HG03280 (cell line): ENCODE results near the gene SMPDL3A.
"Not testable (repeated sequence)": the region's sequence is repeated elsewhere in the genome, so short reads cannot be mapped to it uniquely, and the experiment has no call there.

Experiments
- ATAC-seq: cut with Tn5 transposase; IDR thresholded peaks from one replicate; pipeline ENCODE4 v1.9.1; 2021; ENCODE audit warnings: mild to moderate bottlenecking, moderate library complexity; ENCODE audit not compliant: unreplicated experiment

The SMPDL3A gene

GRCh38 chr6:122789182-122790027, at the start of gene SMPDL3A:
Gene SMPDL3A, plus strand, starts transcription at chr6:122789258. Its CDS starts 89 bp downstream, at chr6:122789347.
- peak; percentile 59 for ATAC-seq

DNA sequence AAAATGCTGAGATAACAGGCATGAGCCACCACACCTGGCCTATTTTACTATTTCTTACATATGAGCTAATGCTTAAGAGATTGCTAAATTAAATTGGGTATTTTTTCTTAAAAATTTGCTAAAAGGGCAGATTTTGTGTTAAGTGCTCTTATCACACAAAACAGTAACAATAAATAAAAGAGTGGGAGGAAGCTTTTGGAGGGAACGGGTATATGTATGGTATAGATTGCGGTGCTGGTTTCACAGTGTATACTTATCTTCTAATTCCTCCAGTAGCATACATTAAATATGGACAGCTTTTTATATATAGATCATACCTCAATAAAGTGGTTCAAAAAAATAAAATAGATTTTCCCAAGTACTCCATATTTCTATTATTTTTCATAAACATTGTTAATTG, 49.0 kb upstream of the SMPDL3A start:
- ATAC-seq, result no peak

DNA sequence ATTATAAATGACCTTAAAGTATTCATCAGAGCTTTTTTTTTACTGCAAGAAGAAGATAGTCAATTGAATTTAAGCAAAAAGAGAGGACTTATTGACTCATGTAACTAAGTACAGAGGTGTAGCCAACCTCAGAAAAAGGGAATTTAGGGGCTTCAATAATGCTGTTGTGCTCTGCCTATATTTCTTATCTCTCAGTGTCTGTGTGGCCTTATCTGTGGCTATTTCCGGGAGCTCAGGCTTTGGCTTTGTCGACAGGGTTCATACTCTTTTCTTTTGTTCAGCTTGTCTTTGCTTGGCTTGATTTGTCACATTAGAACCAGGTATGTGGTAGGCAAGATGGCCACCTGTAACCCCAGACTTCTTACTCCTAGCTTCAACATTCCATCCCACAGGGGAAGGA, 48.1 kb upstream of the SMPDL3A start:
- no peak for ATAC-seq

GRCh38 chr6:122744247-122744646, 44.8 kb upstream of the SMPDL3A start:
- not testable (repeated sequence) for ATAC-seq

DNA sequence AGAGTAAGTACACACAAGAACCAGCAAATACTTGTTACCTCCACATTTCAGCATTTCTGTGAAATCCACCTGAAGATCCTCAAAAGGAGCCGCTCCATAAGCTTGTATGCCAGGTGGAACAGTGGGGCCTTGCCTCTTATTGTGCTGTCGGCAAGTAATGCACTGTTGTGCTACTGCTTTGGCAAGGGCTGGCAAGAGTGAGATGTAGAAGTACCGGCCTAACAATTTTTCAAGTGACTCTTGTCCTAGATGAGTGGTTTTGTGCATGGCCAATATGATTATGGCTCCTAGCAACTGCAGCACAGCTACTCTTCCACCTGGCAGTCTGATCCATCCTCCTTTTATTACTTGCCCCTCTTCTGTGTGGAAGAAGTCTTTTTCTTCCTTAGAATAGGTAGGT, 44.2 kb upstream of the SMPDL3A start:
- ATAC-seq, result not testable (repeated sequence)

GRCh38 chr6:122746688-122747087, 42.4 kb upstream of the SMPDL3A start:
- no peak for ATAC-seq

GRCh38 chr6:122747573-122747972, 41.5 kb upstream of the SMPDL3A start:
- ATAC-seq, result no peak

GRCh38 chr6:122748945-122749344, 40.1 kb upstream of the SMPDL3A start:
- not testable (repeated sequence) for ATAC-seq

DNA sequence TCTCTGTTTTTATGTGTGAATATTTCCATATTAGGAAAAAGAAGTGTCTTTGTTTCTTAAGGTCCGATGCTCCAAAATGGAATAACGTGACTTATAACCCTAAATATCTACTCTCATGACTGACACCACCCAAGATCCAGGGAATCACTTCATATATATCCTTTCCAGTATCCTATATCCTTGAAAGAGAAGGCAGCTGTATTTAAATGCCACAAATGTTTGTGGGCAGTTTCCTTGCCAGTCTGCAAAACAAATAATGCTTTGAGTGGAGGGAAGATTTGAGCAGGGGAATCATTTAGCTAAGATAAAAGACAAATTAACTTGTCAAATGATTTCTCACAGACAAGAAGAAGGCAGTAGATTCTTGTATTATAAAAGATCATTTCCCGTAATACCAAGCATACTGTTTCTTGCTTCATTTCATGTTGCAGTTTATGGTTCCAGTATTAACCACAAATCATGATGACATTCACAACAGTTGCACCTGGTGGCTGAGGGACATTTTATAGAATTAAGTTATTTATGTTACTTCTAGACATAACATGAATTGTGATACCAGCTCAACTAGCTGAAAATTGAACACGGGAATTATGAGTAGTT, 39.5 kb upstream of the SMPDL3A start:
- no peak for ATAC-seq

- ATAC-seq, result peak; percentile 64
Observed at GRCh38 chr6:122751326-122751725, 37.7 kb upstream of the SMPDL3A start.

DNA sequence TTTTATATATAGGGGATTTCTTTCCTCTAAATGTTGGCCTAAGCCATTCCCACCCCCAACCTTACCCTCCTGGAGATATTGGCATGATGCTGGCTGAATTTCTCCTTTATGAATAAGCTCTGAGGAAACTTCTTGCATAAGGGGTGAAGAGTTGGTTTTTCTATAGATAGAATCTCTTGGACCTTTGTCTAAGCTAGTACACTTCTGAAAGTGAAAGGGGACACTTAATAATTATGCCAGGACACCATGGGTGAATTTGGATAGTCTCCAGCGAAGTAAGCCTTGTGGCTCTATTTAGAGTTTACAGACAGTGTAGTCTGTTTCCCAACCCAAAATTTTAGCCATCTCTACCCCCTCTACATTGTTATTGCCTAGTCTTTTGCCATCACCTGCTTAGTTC, 36.6 kb upstream of the SMPDL3A start:
- ATAC-seq, result no peak

DNA sequence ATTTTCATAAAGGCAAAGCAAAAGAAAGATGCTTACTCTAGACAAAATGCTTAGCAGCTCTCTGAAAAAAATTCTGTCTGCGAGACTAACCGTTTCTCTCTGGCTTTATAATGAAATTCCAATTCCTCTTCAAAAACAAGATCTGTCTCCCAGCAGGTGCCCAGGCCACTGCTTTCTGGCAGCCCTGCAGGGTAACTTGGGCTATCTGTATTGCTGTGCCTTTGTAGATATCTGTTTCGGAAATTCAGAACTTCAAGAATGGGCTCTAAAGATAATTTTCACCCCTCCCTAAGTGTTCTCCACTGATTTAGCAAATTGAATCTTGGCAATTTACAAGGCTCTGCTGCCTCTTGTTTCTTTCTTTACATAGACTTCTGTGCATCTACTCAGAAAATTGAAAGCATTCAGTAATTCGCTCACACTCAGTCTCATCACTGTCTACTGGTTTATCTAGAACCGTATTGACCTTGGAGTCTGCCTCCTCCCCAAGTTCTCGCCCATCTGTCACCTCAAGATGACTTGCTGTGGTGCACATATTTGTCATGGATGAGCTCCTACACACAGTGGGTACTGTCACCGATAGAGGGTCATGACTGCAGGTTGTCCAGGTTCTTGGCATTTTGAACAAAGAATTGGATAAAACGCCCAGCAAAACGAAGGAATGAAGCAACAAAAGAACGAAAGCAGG, 35.9 kb upstream of the SMPDL3A start:
- ATAC-seq, result no peak

DNA sequence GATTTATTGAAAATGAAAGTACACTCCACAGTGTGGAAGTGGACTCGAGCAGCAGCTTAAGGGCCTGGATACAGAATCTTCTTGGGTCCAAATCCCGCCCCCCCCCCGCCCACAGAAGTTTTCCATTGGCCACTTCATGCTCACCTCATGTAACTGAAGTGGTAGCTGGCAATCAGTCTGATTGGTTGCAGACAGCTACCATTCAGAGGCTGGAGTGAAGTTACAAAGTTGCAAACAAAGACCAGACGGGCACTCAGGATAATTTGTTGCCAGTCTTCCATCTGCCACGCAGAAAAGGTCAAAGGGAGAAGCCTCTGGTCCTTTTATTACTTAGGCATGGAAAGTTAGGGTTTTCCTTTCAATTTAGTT, 35.4 kb upstream of the SMPDL3A start:
- ATAC-seq, result no peak

- no peak for ATAC-seq
Observed at GRCh38 chr6:122754191-122754731, 34.8 kb upstream of the SMPDL3A start.

- no peak for ATAC-seq
Observed at GRCh38 chr6:122755901-122756300, 33.2 kb upstream of the SMPDL3A start.

GRCh38 chr6:122758927-122759334, 30.1 kb upstream of the SMPDL3A start:
- ATAC-seq, result peak; percentile 78

- ATAC-seq, result no peak
Observed at GRCh38 chr6:122760330-122760729, 28.7 kb upstream of the SMPDL3A start.

DNA sequence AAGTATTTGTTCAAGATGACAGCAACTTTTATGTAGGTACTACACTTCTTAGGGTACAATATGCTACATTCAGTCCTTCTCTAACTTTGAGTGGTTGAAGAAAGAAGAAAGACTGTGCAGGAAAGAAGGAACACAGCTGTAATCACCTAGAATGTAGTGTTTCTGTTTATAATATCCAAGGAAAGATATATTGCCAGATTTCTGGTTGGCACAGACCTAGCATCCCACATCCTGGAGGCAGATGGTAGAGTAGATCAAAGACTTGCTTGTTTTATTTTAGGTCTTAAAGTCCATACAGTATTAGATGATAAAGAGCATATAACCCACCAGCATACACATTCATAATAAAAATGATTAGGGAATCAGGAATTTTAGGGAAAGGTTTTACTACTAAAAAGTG, 22.8 kb upstream of the SMPDL3A start:
- no peak for ATAC-seq

GRCh38 chr6:122770835-122771601, 18.0 kb upstream of the SMPDL3A start:
- ATAC-seq, result no peak

- no peak for ATAC-seq
Observed at GRCh38 chr6:122772724-122773415, 16.2 kb upstream of the SMPDL3A start.
